Osteoblast (primary cell): ENCODE results near the gene BGN. TPM values are rescaled to one million over a fixed set of nuclear protein-coding genes. Genes with fewer than 3 reads are reported as not detected.

Source experiments
- DNase-seq: peaks from one replicate; pipeline ENCODE4 v3.0.0; 2011; ENCODE audit warnings: low spot score, mixed read lengths; ENCODE audit not compliant: insufficient read length; ENCODE audit errors: missing footprints
- H2AFZ ChIP-seq: 2 replicates; pipeline ENCODE4 v1.6.0; 2011; ENCODE audit warnings: mild to moderate bottlenecking, low read length
- H3K27ac ChIP-seq: 2 replicates; pipeline ENCODE4 v1.5.1; 2011; ENCODE audit warnings: mild to moderate bottlenecking, low read depth, low read length, moderate library complexity
- H3K27me3 ChIP-seq: 2 replicates; pipeline ENCODE4 v1.6.0; 2012; ENCODE audit warnings: mild to moderate bottlenecking, control low read depth, inconsistent platforms, low read length, moderate library complexity; ENCODE audit not compliant: insufficient read depth
- H3K36me3 ChIP-seq: 2 replicates; pipeline ENCODE4 v1.5.1; 2011; ENCODE audit warnings: mild to moderate bottlenecking, low read length, control low read depth, moderate library complexity; ENCODE audit not compliant: insufficient read depth
- H3K4me1 ChIP-seq: 2 replicates; pipeline ENCODE4 v1.5.1; 2011; ENCODE audit warnings: mild to moderate bottlenecking, low read length, control low read depth, moderate library complexity; ENCODE audit not compliant: insufficient read depth
- H3K4me2 ChIP-seq: 2 replicates; pipeline ENCODE4 v1.6.0; 2011; ENCODE audit warnings: mild to moderate bottlenecking, low read length; ENCODE audit not compliant: insufficient read depth
- H3K4me3 ChIP-seq: fragments of 200-600 bp; sonication (generic); 3 replicates; pipeline ENCODE4 v1.5.1; 2012; ENCODE audit warnings: mild to moderate bottlenecking, low read length, inconsistent platforms; ENCODE audit not compliant: insufficient read depth
- H3K79me2 ChIP-seq: 2 replicates; pipeline ENCODE4 v1.6.0; 2012; ENCODE audit warnings: mild to moderate bottlenecking, low read length, control low read depth, inconsistent platforms; ENCODE audit not compliant: insufficient read depth
- H3K9me3 ChIP-seq: 2 replicates; pipeline ENCODE4 v1.5.1; 2011; ENCODE audit warnings: low read depth, low read length, control low read depth
- H4K20me1 ChIP-seq: 2 replicates; pipeline ENCODE4 v1.6.0; 2012; ENCODE audit warnings: mild to moderate bottlenecking, low read length, control low read depth; ENCODE audit not compliant: insufficient read depth
- total RNA-seq: library from RNA; depleted of rRNA; stranded (reverse); fragments of >200 nt; gene quantifications from 2 replicates; pipeline ENCODE4 v1.2.3, GENCODE V29; 2012
- TF ChIP-seq, protein P1 (sequence below): IDR thresholded peaks from 2 replicates; pipeline ENCODE4 v1.5.1; 2011; ENCODE audit warnings: mild to moderate bottlenecking, low read depth, low read length, moderate library complexity; ENCODE audit errors: extremely low read depth

The BGN gene
- total RNA-seq, 1 donor = 139 TPM

DNA sequence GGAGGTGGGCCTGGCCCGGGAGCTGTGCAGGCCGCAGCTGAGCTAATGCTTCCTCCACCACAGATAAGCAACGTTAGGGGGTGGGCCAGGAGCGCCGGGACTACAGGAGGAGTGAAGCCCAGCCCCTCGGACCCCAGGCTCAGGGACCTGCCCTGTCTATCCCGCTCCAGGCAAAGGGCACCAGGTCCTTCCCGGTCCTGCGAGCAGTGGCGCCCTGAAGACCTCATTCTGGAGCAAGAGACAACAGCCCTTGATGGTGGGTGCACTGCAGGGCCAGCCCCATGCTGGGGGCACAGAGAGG is 48.2 kb upstream of the BGN start:
- no peak for DNase-seq
- TF ChIP-seq, protein P1, sequence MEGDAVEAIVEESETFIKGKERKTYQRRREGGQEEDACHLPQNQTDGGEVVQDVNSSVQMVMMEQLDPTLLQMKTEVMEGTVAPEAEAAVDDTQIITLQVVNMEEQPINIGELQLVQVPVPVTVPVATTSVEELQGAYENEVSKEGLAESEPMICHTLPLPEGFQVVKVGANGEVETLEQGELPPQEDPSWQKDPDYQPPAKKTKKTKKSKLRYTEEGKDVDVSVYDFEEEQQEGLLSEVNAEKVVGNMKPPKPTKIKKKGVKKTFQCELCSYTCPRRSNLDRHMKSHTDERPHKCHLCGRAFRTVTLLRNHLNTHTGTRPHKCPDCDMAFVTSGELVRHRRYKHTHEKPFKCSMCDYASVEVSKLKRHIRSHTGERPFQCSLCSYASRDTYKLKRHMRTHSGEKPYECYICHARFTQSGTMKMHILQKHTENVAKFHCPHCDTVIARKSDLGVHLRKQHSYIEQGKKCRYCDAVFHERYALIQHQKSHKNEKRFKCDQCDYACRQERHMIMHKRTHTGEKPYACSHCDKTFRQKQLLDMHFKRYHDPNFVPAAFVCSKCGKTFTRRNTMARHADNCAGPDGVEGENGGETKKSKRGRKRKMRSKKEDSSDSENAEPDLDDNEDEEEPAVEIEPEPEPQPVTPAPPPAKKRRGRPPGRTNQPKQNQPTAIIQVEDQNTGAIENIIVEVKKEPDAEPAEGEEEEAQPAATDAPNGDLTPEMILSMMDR = no peak
- H3K4me2 ChIP-seq = no peak overlapping the region
- H4K20me1 ChIP-seq = no peaks in the 10 kb centered on the region
- no peaks in the 10 kb centered on the region for H3K36me3 ChIP-seq
- H3K4me3 ChIP-seq = no peak overlapping the region
- H3K79me2 ChIP-seq = no peaks in the 10 kb centered on the region
- H3K27ac ChIP-seq = no peak overlapping the region
- H3K27me3 ChIP-seq = no peaks in the 10 kb centered on the region
- no peak overlapping the region for H2AFZ ChIP-seq
- no peaks in the 10 kb centered on the region for H3K9me3 ChIP-seq
- H3K4me1 ChIP-seq = no peaks in the 10 kb centered on the region

DNA sequence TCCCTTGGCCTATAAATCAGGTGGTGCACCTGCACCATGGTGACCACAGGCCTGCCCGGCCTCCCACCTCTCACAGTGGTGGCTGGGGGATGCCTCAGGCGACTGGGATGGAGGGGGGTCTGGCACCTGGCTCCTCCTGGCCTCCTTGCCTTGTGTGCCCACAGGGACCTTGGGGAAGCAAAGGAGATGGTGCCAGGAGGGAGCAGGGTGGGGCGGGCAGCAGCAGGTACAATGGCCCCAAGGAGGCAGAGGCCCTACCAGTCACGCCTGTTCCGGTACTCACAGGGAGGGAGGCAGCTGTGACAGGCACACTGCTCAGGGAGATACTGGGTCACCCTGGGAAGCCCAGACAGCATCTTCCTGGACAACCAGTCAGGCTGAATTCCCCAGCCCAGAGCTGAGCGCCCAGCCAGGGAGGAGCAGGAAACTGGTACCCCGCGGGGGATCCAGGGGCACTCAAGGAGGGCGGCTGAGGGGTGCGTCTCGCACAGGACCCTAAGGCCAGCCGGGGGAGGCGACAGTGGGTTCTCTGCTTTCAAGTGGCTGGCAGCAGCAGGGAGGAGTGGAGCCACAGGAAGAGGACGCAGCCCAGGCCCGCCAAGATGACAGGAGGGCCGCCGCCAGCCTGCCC is 47.7 kb upstream of the BGN start:
- Histone ChIP-seq H3K79me2 (no peaks in the 10 kb centered on the region), H3K27ac (no peak overlapping the region), H3K36me3 (no peaks in the 10 kb centered on the region), H4K20me1 (no peaks in the 10 kb centered on the region), H3K4me2 (no peak overlapping the region), H3K4me1 (no peaks in the 10 kb centered on the region), H3K27me3 (no peaks in the 10 kb centered on the region), H2AFZ (no peak overlapping the region), H3K9me3 (no peaks in the 10 kb centered on the region), H3K4me3 (no peak overlapping the region)
- peak; percentile 84 for DNase-seq
- TF ChIP-seq, protein P1 = no peak

DNA sequence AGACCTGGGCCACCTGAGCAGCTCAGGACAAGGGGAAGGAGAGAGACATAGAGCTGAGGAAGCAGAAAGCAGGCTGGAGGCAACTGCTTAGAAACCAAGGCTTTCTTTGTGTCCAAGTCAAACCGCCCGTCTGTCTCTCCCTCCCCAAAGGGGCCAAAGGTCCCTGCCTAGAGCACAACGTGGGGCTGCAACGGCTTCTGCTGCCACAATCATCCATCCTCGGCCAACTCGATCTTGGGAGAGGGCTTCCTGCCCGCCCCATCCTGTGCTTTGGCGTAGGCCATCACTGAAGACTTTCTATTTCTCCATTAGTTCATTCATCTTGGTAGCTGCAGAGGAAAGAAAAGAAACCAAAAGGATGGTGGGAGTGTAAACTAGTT is 47.2 kb upstream of the BGN start:
- no peaks in the 10 kb centered on the region for H3K79me2 ChIP-seq
- H3K4me2 ChIP-seq = no peak overlapping the region
- H3K36me3 ChIP-seq = no peaks in the 10 kb centered on the region
- H3K27me3 ChIP-seq = no peaks in the 10 kb centered on the region
- no peaks in the 10 kb centered on the region for H3K4me1 ChIP-seq
- no peaks in the 10 kb centered on the region for H4K20me1 ChIP-seq
- TF ChIP-seq, protein P1 = no peak
- H3K9me3 ChIP-seq = no peaks in the 10 kb centered on the region
- no peak overlapping the region for H3K27ac ChIP-seq
- no peak overlapping the region for H2AFZ ChIP-seq
- H3K4me3 ChIP-seq = no peak overlapping the region
- DNase-seq = peak; percentile 79

DNA sequence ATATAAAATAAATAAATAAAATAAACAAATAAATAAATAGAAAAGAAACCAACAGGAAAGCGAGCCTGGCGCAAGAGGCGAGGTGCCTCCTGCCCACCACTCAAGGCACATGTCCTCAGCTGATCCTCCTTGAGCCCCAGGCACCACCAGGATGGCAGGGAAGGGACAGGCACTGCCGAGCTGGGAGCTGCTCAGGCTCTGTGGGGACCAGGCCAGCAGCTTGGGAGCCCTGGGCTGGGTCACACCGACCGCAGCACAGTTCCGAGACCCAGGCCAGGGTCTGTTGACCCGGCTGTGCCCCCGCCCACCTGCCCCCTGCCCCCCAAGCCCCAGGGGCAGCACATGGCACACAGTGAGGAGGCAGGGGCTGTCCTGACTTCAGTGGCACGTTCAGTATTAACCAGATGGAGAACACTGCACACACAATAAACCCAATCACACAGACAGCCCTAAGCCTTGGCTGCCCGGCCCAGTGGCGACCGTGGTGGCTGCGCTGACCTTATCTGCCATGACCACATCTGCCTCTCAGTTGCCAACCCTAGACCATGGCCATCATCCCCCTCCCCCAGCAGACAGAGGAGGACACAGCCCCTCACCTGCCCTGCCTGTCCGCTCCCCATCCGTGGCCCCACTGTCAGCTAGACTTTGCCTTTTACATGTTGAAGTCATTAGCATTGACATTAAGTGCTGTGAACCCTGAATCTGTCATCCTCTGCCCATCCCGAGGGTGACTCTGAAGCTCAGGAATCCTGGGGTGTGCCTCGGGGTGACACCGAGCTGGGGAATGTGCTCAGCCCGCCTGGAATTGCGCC is 46.0 kb upstream of the BGN start:
- Histone ChIP-seq H3K4me3 (no peak overlapping the region), H3K79me2 (no peaks in the 10 kb centered on the region), H3K9me3 (no peaks in the 10 kb centered on the region), H3K27ac (no peak overlapping the region), H3K36me3 (no peaks in the 10 kb centered on the region), H3K27me3 (no peaks in the 10 kb centered on the region), H2AFZ (no peak overlapping the region), H3K4me2 (no peak overlapping the region), H4K20me1 (no peaks in the 10 kb centered on the region), H3K4me1 (no peaks in the 10 kb centered on the region)
- peak; percentile 86 for DNase-seq
- TF ChIP-seq, protein P1 = no peak
